GM23248 (cell line): ENCODE measurements around the gene CEP164. TPM values are rescaled to one million over a fixed set of nuclear protein-coding genes. Genes with fewer than 3 reads are reported as not detected.

Experiments used
- DNase-seq: peaks from one replicate; pipeline ENCODE4 v3.0.0-alpha.2; 2015
- H2AFZ ChIP-seq: fragments of 200-600 bp; sonication (generic); 2 replicates; pipeline ENCODE4 v1.6.1; 2016; ENCODE audit warnings: antibody characterized with exemption
- H3F3A ChIP-seq: fragments of 200-600 bp; sonication (generic); 2 replicates; pipeline ENCODE4 v1.6.1; 2016; ENCODE audit warnings: mild to moderate bottlenecking, antibody characterized with exemption, mixed run types; ENCODE audit not compliant: insufficient read depth
- H3K27ac ChIP-seq: fragments of 200-600 bp; sonication (generic); 2 replicates; pipeline ENCODE4 v1.5.1; 2016; ENCODE audit warnings: mild to moderate bottlenecking
- H3K27me3 ChIP-seq: fragments of 200-600 bp; sonication (generic); replicated peaks from 2 replicates; pipeline ENCODE4 v1.6.1; 2016; ENCODE audit warnings: mild to moderate bottlenecking; ENCODE audit not compliant: insufficient read depth
- H3K36me3 ChIP-seq: fragments of 200-600 bp; sonication (generic); 2 replicates; pipeline ENCODE4 v1.6.1; 2016; ENCODE audit warnings: low read depth, mild to moderate bottlenecking
- H3K4me1 ChIP-seq: fragments of 200-600 bp; sonication (generic); 2 replicates; pipeline ENCODE4 v1.6.1; 2016; ENCODE audit warnings: mild to moderate bottlenecking; ENCODE audit not compliant: insufficient read depth
- H3K4me2 ChIP-seq: fragments of 200-600 bp; sonication (generic); one replicate; pipeline ENCODE4 v1.6.1; 2016; ENCODE audit warnings: mild to moderate bottlenecking; ENCODE audit not compliant: unreplicated experiment
- H3K4me3 ChIP-seq: fragments of 200-600 bp; sonication (generic); 2 replicates; pipeline ENCODE4 v1.5.1; 2016; ENCODE audit warnings: mild to moderate bottlenecking
- H3K79me2 ChIP-seq: fragments of 200-600 bp; sonication (generic); 2 replicates; pipeline ENCODE4 v1.6.1; 2016; ENCODE audit warnings: mild to moderate bottlenecking; ENCODE audit not compliant: insufficient read depth
- H3K9ac ChIP-seq: fragments of 200-600 bp; sonication (generic); 2 replicates; pipeline ENCODE4 v1.6.1; 2016; ENCODE audit warnings: mild to moderate bottlenecking
- H3K9me2 ChIP-seq: fragments of 200-600 bp; sonication (generic); 2 replicates; pipeline ENCODE4 v1.6.1; 2016; ENCODE audit warnings: mixed run types, mild to moderate bottlenecking, moderate library complexity; ENCODE audit not compliant: insufficient read depth
- H3K9me3 ChIP-seq: fragments of 200-600 bp; sonication (generic); one replicate; pipeline ENCODE4 v1.6.1; 2017; ENCODE audit warnings: low read depth
- H4K20me1 ChIP-seq: fragments of 200-600 bp; sonication (generic); 2 replicates; pipeline ENCODE4 v1.6.0; 2016; ENCODE audit not compliant: insufficient read depth
- EZH2 ChIP-seq: fragments of 200-600 bp; sonication (generic); IDR thresholded peaks from 2 replicates; pipeline ENCODE4 v1.6.1; 2018; ENCODE audit warnings: antibody characterized with exemption, mild to moderate bottlenecking; ENCODE audit not compliant: insufficient read depth, poor library complexity, severe bottlenecking
- EZH2phosphoT487 ChIP-seq: fragments of 200-600 bp; sonication (generic); IDR thresholded peaks from 2 replicates; pipeline ENCODE4 v1.6.1; 2018; ENCODE audit warnings: antibody characterized with exemption, moderate library complexity, mild to moderate bottlenecking, low read depth; ENCODE audit not compliant: insufficient read depth
- WGBS, 2 experiments: methylation state at CpG; one replicate each; pipeline ENCODE4 v1.1.6; 2015 to 2017; ENCODE audit warnings: low lambda C conversion rate in 2 of 2, low coverage in 1 of 2; ENCODE audit errors: missing lambda C conversion rate in 2 of 2; 5-methylcytosine and 5-hydroxymethylcytosine counted together
- in situ Hi-C: fragments of 300-500 bp; cut with MboI; formaldehyde crosslinking; loops from 2 replicates; pipeline ENCODE4 v1.15.0; 2020
- polyA plus RNA-seq: library from polyadenylated mRNA; unstranded; fragments of >200 nt; fragmentation: Nextera tagmentation; extraction: Ambion mirVana; gene quantifications from 2 replicates; pipeline ENCODE4 v1.2.1, GENCODE V29; 2016
- total RNA-seq: library from RNA; depleted of rRNA; stranded (reverse); fragments of >200 nt; shearing (Covaris generic); gene quantifications from 2 replicates; pipeline ENCODE4 v1.2.3, GENCODE V29; 2014; rRNA removed

Gene CEP164
- total and polyA plus RNA-seq, 2 experiments from 2014 or later: 20.3 to 30.9 TPM

- no peaks in the 10 kb centered on the region for H3K9me3 ChIP-seq
- H3K36me3 ChIP-seq: no peaks in the 10 kb centered on the region
- no peak for DNase-seq
- H3K9ac ChIP-seq: no peak overlapping the region
- H3K27ac ChIP-seq: no peak overlapping the region
- H3F3A ChIP-seq: no peaks in the 10 kb centered on the region
- no peaks in the 10 kb centered on the region for H3K9me2 ChIP-seq
- TF ChIP-seq EZH2 (no peak), EZH2phosphoT487 (no peak)
- no peaks in the 10 kb centered on the region for H3K4me1 ChIP-seq
- no peak overlapping the region for H3K4me3 ChIP-seq
- peaks cover 31% of the 10 kb centered on the region; the same call in 1 of the 2 replicates for H3K27me3 ChIP-seq
- in situ Hi-C loops: no loop called here
- 53 to 57% methylated on average over 5 of the region's 5 CpGs for WGBS, 2 experiments
- no peak overlapping the region for H2AFZ ChIP-seq
- H4K20me1 ChIP-seq: no peaks in the 10 kb centered on the region
- no peaks in the 10 kb centered on the region for H3K79me2 ChIP-seq
- H3K4me2 ChIP-seq: no peak overlapping the region
These were observed 132.3 kb downstream of the CEP164 start for GRCh38 chr11:117459979-117460300.

- H2AFZ ChIP-seq: no peak overlapping the region
- in situ Hi-C loops: no loop called here
These were observed 133.9 kb downstream of the CEP164 start for GRCh38 chr11:117461396-117462182.

DNA sequence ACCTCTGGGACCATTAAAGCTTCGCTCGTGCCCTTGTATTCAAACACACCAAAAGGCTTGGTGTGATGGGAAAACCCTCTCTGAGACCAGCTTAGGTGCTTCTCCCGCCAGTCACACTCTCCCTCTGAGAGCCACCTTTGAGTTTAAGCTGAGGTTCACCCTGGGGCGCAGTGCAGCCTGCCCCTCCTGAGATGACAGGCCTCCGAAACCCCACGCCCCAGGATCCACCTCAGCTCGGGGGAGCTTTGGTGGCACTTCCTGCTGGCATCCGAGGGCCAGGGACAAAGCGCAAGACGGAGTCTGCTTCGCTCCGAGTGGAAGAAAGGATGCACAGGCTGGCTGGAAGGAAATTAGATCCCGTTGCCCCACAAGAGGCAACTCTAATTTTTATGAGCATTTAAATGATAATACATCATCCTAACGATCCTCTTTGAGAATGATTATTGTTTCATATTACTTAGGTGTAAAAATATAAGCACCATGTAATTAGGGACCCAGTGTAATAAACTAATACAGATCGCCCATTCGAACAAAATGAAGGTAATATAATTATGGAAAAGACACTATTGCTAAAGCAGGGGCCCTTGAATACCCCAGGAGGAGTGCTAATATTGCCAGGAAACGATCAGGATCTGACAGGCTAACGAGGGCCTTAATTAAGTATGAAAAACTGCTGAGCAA is 134.7 kb downstream of the CEP164 start:
- Histone ChIP-seq H3K27me3 (peaks cover 20% of the 10 kb centered on the region; the same call in 1 of the 2 replicates), H3K9ac (no peak overlapping the region), H3K4me2 (no peak overlapping the region), H3K36me3 (no peaks in the 10 kb centered on the region), H3K27ac (no peak overlapping the region), H4K20me1 (no peaks in the 10 kb centered on the region), H2AFZ (no peak overlapping the region), H3K79me2 (no peaks in the 10 kb centered on the region), H3K9me2 (no peaks in the 10 kb centered on the region), H3K4me1 (no peaks in the 10 kb centered on the region), H3K9me3 (no peaks in the 10 kb centered on the region), H3F3A (no peaks in the 10 kb centered on the region), H3K4me3 (no peak overlapping the region)
- 53% methylated on average over 18 of the region's 18 CpGs for WGBS, 2 experiments
- TF ChIP-seq EZH2phosphoT487 (no peak), EZH2 (no peak)
- no peak for DNase-seq
- in situ Hi-C loops: no loop called here

More at GRCh38 chr11:117461396-117462182, 133.9 kb downstream of the CEP164 start:
- H3K9me2 ChIP-seq: no peaks in the 10 kb centered on the region
- peaks cover 22% of the 10 kb centered on the region; the same call in 1 of the 2 replicates for H3K27me3 ChIP-seq
- TF ChIP-seq EZH2phosphoT487 (no peak), EZH2 (no peak)
- H3K9ac ChIP-seq: no peak overlapping the region
- H3K4me3 ChIP-seq: no peak overlapping the region
- H3K36me3 ChIP-seq: no peaks in the 10 kb centered on the region
- H3K79me2 ChIP-seq: no peaks in the 10 kb centered on the region
- 62 to 63% methylated on average over 16 of the region's 16 CpGs for WGBS, 2 experiments
- H3K27ac ChIP-seq: no peak overlapping the region
- DNase-seq: no peak
- H3K9me3 ChIP-seq: no peaks in the 10 kb centered on the region
- no peaks in the 10 kb centered on the region for H3F3A ChIP-seq
- no peaks in the 10 kb centered on the region for H4K20me1 ChIP-seq
- H3K4me1 ChIP-seq: no peaks in the 10 kb centered on the region
- H3K4me2 ChIP-seq: no peak overlapping the region

GRCh38 chr11:117462864-117463247 is 135.2 kb downstream of the CEP164 start:
- Histone ChIP-seq H3K4me3 (no peak overlapping the region), H3K4me2 (no peak overlapping the region), H3K4me1 (no peaks in the 10 kb centered on the region), H3K9me3 (no peaks in the 10 kb centered on the region), H3K36me3 (no peaks in the 10 kb centered on the region), H3K79me2 (no peaks in the 10 kb centered on the region), H3K27ac (no peak overlapping the region), H4K20me1 (no peaks in the 10 kb centered on the region), H2AFZ (no peak overlapping the region), H3K9me2 (no peaks in the 10 kb centered on the region), H3K9ac (no peak overlapping the region), H3K27me3 (peaks cover 25% of the 10 kb centered on the region), H3F3A (no peaks in the 10 kb centered on the region)
- WGBS, 2 experiments: 39 to 58% methylated on average over 8 of the region's 8 CpGs
- DNase-seq: no peak
- in situ Hi-C loops: no loop called here
- TF ChIP-seq EZH2phosphoT487: no peak
- no peak for TF ChIP-seq EZH2

Other genes starting within 250 kb of the CEP164 start
- gene SIK3, start 229.4 kb upstream of the CEP164 start, total RNA-seq: 13.3 and 15.5 TPM in 2 replicates
- gene SIK3, start 229.4 kb upstream of the CEP164 start, polyA plus RNA-seq: 3.9 and 4.2 TPM in 2 replicates
- 124 and 140 TPM in 2 replicates for gene PAFAH1B2, start 183.6 kb upstream of the CEP164 start, total RNA-seq
- 116 and 120 TPM in 2 replicates for gene PAFAH1B2, start 183.6 kb upstream of the CEP164 start, polyA plus RNA-seq
- gene SIDT2, start 149.1 kb upstream of the CEP164 start, total RNA-seq: 15.7 TPM in 2 replicates
- 11.6 and 13.1 TPM in 2 replicates for gene SIDT2, start 149.1 kb upstream of the CEP164 start, polyA plus RNA-seq
- gene TAGLN, start 128.5 kb upstream of the CEP164 start, total RNA-seq: 2,401 and 2,613 TPM in 2 replicates
- gene TAGLN, start 128.5 kb upstream of the CEP164 start, polyA plus RNA-seq: 1,454 and 1,484 TPM in 2 replicates
- 58.8 and 68.7 TPM in 2 replicates for gene PCSK7, start 95.8 kb upstream of the CEP164 start, total RNA-seq
- gene PCSK7, start 95.8 kb upstream of the CEP164 start, polyA plus RNA-seq: 29.7 and 31.6 TPM in 2 replicates
- gene RNF214, start 95.2 kb upstream of the CEP164 start, total RNA-seq: 5.8 and 13.9 TPM in 2 replicates
- gene RNF214, start 95.2 kb upstream of the CEP164 start, polyA plus RNA-seq: 11.3 and 12.6 TPM in 2 replicates
- gene BACE1-AS, start 36.5 kb upstream of the CEP164 start, total RNA-seq: 1.5 and 3.2 TPM in 2 replicates
- gene BACE1-AS, start 36.5 kb upstream of the CEP164 start, polyA plus RNA-seq: 6.6 and 7.0 TPM in 2 replicates
- 40.5 and 45.8 TPM in 2 replicates for gene BACE1, start 11.6 kb upstream of the CEP164 start, total RNA-seq
- gene BACE1, start 11.6 kb upstream of the CEP164 start, polyA plus RNA-seq: 14.4 and 15.0 TPM in 2 replicates